ENCODE measurements around the gene SPACA7. TPM values are rescaled to one million over a fixed set of nuclear protein-coding genes. Genes with fewer than 3 reads are reported as not detected.
"Not testable (repeated sequence)": the region's sequence is repeated elsewhere in the genome, so short reads cannot be mapped to it uniquely, and the experiment has no call there.

SPACA7 gene
- total RNA-seq, 1 donor from 2014 or later, result not detected

DNA sequence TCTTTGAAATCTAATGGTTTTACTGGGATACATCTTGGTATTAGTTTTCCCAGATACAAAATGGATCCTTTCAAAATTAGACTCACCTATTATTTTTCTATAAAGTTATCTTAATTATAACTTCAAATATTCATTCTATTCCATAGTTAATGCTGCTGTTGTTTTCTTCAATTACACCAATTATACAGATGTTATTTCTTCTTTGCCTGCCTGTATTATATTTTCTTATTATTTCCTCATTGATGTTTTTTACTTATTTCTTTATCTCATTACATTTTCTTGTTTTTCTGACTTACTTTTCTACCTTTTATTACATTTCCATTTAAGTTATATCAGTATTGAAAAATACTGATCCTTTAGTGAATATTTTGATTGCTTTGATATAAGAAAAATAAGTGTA lies 40.9 kb downstream of the SPACA7 start:
- H3K27ac Mint-ChIP-seq (ENCODE audit: unreplicated experiment), result no peak overlapping the region
- peaks cover 10% of the 10 kb centered on the region for H3K9me3 Mint-ChIP-seq (ENCODE audit: unreplicated experiment)
- no peak overlapping the region for H3K4me3 Mint-ChIP-seq (ENCODE audit: unreplicated experiment)
- H3K27me3 Mint-ChIP-seq (ENCODE audit: unreplicated experiment), result peaks cover 2% of the 10 kb centered on the region
- no peak for DNase-seq (ENCODE audit: low spot score)
- peaks cover 4% of the 10 kb centered on the region for H3K36me3 Mint-ChIP-seq (ENCODE audit: low read depth, unreplicated experiment)
- no peaks in the 10 kb centered on the region for H3K4me1 Mint-ChIP-seq (ENCODE audit: unreplicated experiment)
- TF ChIP-seq, protein P1, sequence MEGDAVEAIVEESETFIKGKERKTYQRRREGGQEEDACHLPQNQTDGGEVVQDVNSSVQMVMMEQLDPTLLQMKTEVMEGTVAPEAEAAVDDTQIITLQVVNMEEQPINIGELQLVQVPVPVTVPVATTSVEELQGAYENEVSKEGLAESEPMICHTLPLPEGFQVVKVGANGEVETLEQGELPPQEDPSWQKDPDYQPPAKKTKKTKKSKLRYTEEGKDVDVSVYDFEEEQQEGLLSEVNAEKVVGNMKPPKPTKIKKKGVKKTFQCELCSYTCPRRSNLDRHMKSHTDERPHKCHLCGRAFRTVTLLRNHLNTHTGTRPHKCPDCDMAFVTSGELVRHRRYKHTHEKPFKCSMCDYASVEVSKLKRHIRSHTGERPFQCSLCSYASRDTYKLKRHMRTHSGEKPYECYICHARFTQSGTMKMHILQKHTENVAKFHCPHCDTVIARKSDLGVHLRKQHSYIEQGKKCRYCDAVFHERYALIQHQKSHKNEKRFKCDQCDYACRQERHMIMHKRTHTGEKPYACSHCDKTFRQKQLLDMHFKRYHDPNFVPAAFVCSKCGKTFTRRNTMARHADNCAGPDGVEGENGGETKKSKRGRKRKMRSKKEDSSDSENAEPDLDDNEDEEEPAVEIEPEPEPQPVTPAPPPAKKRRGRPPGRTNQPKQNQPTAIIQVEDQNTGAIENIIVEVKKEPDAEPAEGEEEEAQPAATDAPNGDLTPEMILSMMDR (IDR thresholded peaks at IDR 0.05; ENCODE audit: unreplicated experiment), result no peak

DNA sequence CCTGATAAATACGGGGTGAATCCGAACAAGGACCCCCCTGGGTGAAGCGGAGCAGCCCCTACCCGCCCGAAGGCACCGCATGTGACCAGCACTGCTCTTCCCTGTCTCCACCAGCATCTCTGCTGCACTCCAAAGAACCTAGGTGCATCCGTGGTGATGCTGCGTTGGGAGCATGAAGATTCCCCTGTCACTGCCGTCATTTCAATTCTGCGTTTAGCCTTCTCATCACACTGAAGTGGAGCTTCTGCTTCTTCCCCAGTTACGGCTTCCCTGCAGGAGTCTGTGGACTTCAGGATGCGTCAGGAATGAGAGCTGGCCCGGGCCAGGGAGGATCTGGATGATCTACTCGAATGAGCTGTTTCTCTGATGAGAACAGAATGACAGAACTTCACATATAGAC lies 47.9 kb downstream of the SPACA7 start:
- no peak for DNase-seq (ENCODE audit: low spot score)
- H3K36me3 Mint-ChIP-seq (ENCODE audit: low read depth, unreplicated experiment), result no peaks in the 10 kb centered on the region
- no peak overlapping the region for H3K27ac Mint-ChIP-seq (ENCODE audit: unreplicated experiment)
- H3K4me1 Mint-ChIP-seq (ENCODE audit: unreplicated experiment), result no peaks in the 10 kb centered on the region
- TF ChIP-seq, protein P1 (IDR thresholded peaks at IDR 0.05; ENCODE audit: unreplicated experiment), result no peak
- H3K27me3 Mint-ChIP-seq (ENCODE audit: unreplicated experiment), result no peaks in the 10 kb centered on the region
- no peak overlapping the region for H3K4me3 Mint-ChIP-seq (ENCODE audit: unreplicated experiment)
- H3K9me3 Mint-ChIP-seq (ENCODE audit: unreplicated experiment), result peaks cover 13% of the 10 kb centered on the region

DNA sequence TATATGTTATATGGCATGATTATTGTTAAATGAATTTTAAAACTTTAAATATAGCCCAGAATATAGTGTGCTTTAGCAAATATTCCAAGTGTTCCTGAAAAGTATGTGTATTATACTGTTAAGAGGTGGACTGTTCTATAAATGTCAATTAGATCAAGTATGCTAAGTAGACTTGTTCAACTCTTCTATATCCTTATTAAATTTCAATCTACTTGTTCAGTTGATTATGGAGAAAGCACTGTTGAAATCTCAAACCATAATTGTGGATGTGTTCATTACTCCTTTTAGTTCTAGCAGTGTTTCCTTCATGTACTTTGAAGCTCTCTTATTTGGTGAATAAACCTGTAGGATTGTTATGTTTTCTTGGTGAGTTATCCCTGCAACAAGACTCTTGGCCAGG lies 52.5 kb downstream of the SPACA7 start:
- H3K27ac Mint-ChIP-seq (ENCODE audit: unreplicated experiment), result no peak overlapping the region
- H3K4me3 Mint-ChIP-seq (ENCODE audit: unreplicated experiment), result no peak overlapping the region
- H3K36me3 Mint-ChIP-seq (ENCODE audit: low read depth, unreplicated experiment), result peaks cover 5% of the 10 kb centered on the region
- TF ChIP-seq, protein P1 (IDR thresholded peaks at IDR 0.05; ENCODE audit: unreplicated experiment), result no peak
- H3K4me1 Mint-ChIP-seq (ENCODE audit: unreplicated experiment), result no peaks in the 10 kb centered on the region
- peaks cover 3% of the 10 kb centered on the region for H3K27me3 Mint-ChIP-seq (ENCODE audit: unreplicated experiment)
- DNase-seq (ENCODE audit: low spot score), result no peak
- peaks cover 10% of the 10 kb centered on the region for H3K9me3 Mint-ChIP-seq (ENCODE audit: unreplicated experiment)

DNA sequence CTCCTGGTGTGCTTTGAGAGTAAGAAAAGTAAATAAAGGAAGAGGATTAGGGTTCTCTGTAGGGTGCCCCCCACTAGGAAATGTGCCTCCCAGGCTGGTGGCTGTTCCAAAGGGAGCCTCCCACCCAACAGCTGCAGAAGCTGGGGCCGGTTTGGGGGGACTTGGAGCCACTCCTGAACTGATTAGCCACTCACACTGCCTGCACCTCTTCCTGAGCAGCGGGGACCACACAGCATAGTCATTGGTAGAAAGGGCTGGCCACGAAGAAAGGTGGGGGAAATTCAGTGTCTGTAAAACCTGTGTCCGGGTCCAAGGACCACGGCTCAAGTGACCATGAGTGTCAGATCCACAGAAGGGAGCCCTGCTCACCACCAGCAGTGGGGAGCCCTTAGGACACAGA lies 55.6 kb downstream of the SPACA7 start:
- TF ChIP-seq, protein P1 (IDR thresholded peaks at IDR 0.05; ENCODE audit: unreplicated experiment), result no peak
- Mint-ChIP-seq H3K27me3 (ENCODE audit: unreplicated experiment) (peaks cover 4% of the 10 kb centered on the region), H3K4me1 (ENCODE audit: unreplicated experiment) (no peaks in the 10 kb centered on the region), H3K27ac (ENCODE audit: unreplicated experiment) (no peak overlapping the region), H3K4me3 (ENCODE audit: unreplicated experiment) (no peak overlapping the region), H3K9me3 (ENCODE audit: unreplicated experiment) (peaks cover 10% of the 10 kb centered on the region), H3K36me3 (ENCODE audit: low read depth, unreplicated experiment) (peaks cover 5% of the 10 kb centered on the region)
- no peak for DNase-seq (ENCODE audit: low spot score)

DNA sequence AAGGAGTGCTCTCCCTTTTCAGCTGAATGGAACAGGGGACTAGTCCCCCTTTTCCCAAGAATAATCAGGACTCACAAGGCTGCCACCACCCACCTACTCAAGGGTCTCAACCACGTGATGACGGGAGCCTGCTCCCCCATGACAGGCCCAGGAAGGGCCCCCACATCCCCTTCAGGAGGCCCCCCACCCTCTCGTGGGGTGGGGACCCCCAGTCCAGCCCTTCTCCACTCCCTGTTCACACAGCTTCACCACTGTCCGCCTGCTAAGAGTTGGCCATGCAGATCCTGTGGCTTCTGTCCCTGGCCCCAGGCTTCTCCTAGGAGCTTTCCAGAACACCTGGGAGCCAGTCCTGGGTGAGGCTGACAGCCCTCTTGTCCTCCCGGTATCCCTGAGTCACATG lies 56.6 kb downstream of the SPACA7 start:
- not testable (repeated sequence) for H3K36me3 Mint-ChIP-seq (ENCODE audit: low read depth, unreplicated experiment); H3K9me3 Mint-ChIP-seq (ENCODE audit: unreplicated experiment); H3K27me3 Mint-ChIP-seq (ENCODE audit: unreplicated experiment); H3K27ac Mint-ChIP-seq (ENCODE audit: unreplicated experiment); DNase-seq (ENCODE audit: low spot score); H3K4me1 Mint-ChIP-seq (ENCODE audit: unreplicated experiment); H3K4me3 Mint-ChIP-seq (ENCODE audit: unreplicated experiment)

DNA sequence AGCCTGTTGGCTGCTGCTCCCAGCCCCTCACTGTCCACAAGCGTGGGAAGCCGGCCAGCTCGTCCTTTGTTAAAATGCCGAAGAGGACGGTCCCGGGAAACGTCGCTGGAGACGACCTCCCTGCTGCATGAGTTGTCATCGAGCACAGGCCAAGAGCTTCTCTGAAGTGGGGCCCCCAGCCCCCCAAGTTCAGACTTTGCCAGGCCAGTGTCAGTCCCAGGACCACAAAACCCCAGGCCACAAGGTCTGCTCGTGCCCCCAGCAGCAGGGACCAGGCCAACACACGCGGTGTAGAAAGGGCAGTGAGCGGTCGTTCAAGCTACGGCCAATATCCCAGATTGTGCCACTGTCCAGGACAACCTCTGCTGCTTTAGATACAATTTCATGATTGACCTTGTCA lies 57.4 kb downstream of the SPACA7 start:
- H3K4me1 Mint-ChIP-seq (ENCODE audit: unreplicated experiment); H3K4me3 Mint-ChIP-seq (ENCODE audit: unreplicated experiment); H3K27me3 Mint-ChIP-seq (ENCODE audit: unreplicated experiment); H3K9me3 Mint-ChIP-seq (ENCODE audit: unreplicated experiment); H3K36me3 Mint-ChIP-seq (ENCODE audit: low read depth, unreplicated experiment); DNase-seq (ENCODE audit: low spot score); H3K27ac Mint-ChIP-seq (ENCODE audit: unreplicated experiment): not testable (repeated sequence)

Measured in endothelial cell (in vitro differentiated cells).